ENCODE measurements around the gene TPX2.

DNA sequence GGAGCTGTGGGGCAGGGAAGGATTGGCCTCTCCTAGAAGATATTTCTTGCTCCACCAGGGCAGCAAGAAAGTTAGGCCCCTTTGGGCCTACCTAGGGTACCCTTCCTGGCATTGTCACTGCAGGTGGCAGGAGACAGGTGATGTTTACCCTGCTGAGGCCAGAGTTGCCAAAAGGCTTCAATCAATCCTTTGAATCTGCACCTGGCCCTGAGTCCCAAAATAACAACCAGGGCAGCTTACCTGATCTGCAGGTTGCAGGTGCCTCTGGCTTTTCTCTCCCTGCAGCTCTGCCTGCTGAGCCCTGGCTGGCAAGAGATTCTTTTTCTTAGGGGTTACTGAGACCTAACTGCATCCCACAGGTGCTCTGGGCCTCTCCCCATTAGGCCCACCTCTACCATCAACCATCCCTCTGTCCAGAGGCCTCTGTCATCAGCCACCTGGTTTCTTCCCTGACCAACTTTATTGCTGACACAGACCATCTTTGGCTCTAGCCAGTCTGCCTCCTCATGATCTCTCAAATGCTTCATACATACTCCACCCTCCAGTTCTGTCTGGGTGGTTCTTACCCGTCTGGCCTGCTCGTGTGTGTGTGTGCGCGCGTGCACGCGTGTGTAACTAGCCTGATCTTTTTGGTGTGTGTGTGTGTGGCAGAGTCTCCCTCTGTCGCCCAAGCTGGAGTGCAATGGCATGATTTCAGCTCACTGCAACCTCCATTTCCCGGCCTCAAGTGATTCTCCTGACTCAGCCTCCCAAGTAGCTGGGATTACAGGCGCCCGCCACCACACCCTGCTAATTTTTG lies 30.2 kb upstream of the TPX2 start:
- TF ChIP-seq, protein P1, sequence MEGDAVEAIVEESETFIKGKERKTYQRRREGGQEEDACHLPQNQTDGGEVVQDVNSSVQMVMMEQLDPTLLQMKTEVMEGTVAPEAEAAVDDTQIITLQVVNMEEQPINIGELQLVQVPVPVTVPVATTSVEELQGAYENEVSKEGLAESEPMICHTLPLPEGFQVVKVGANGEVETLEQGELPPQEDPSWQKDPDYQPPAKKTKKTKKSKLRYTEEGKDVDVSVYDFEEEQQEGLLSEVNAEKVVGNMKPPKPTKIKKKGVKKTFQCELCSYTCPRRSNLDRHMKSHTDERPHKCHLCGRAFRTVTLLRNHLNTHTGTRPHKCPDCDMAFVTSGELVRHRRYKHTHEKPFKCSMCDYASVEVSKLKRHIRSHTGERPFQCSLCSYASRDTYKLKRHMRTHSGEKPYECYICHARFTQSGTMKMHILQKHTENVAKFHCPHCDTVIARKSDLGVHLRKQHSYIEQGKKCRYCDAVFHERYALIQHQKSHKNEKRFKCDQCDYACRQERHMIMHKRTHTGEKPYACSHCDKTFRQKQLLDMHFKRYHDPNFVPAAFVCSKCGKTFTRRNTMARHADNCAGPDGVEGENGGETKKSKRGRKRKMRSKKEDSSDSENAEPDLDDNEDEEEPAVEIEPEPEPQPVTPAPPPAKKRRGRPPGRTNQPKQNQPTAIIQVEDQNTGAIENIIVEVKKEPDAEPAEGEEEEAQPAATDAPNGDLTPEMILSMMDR (IDR thresholded peaks at IDR 0.05): no peak
- no peak for TF ChIP-seq POLR2A (IDR thresholded peaks at IDR 0.05)
